GM12873 (cell line): Measurements from ENCODE around the gene MBNL1.

Experiments
- TF ChIP-seq, protein P1 (sequence below): IDR thresholded peaks from 2 replicates; pipeline ENCODE4 v1.5.1; 2012; ENCODE audit warnings: low read depth, mild to moderate bottlenecking, moderate library complexity, low read length, control low read depth; ENCODE audit not compliant: insufficient read depth; ENCODE audit errors: missing control alignments

MBNL1 gene

DNA sequence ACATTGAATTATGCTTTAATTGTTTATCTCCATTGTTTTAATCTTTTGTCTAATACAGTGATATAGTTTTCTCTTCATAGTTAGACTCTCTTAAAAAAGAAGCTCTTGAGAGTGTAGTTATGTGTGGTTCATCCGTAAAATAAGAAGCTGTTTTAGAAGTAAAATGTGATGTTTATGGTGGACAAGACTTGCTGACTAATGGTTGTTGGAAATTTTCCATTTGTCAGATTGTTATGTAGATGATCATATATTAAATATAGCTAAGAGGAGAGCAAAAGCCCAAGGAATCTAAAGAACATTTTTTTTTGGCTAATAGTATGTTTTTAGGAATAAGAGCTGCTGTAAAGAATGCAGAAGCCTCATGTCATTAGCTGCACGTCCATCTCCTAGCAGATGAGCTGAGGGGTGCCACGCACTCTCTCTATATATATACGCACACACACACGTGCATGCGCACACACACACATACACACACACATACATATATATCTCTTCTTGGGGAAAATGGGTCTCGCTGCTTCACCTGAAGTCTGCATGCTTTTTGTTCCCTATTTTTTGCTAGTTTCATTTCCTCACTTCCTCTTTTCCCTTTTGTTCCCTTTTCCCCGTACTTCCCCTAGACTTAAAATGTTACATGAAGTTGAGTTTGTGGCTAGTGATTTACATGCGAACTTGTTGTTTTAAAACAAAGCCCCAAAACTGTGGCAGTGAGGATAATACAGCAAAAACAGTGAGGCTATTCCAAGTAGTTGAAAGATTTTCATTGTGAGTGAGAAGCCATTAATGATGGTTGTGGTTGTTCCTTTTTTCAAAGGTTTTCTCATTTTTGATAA lies 107.8 kb downstream of the MBNL1 start:
- TF ChIP-seq, protein P1, sequence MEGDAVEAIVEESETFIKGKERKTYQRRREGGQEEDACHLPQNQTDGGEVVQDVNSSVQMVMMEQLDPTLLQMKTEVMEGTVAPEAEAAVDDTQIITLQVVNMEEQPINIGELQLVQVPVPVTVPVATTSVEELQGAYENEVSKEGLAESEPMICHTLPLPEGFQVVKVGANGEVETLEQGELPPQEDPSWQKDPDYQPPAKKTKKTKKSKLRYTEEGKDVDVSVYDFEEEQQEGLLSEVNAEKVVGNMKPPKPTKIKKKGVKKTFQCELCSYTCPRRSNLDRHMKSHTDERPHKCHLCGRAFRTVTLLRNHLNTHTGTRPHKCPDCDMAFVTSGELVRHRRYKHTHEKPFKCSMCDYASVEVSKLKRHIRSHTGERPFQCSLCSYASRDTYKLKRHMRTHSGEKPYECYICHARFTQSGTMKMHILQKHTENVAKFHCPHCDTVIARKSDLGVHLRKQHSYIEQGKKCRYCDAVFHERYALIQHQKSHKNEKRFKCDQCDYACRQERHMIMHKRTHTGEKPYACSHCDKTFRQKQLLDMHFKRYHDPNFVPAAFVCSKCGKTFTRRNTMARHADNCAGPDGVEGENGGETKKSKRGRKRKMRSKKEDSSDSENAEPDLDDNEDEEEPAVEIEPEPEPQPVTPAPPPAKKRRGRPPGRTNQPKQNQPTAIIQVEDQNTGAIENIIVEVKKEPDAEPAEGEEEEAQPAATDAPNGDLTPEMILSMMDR: no peak

DNA sequence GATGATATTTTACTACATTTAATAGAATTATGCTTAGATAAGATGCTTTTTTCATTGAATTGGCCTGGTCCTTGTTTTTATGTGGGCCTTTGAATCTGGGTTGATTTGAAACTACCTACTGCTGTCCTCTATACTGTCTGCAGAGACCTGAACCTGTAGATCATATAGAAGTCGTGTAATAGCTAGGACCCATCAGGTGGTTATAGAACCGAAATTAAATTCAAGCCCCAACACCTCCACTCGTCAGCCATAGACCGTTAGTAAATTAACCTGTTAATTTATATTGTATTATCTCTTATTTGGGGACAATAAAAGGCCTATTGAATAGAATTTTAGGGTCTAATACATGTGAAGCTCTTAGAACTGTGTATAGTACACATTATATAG lies 108.4 kb downstream of the MBNL1 start:
- TF ChIP-seq, protein P1: no peak

DNA sequence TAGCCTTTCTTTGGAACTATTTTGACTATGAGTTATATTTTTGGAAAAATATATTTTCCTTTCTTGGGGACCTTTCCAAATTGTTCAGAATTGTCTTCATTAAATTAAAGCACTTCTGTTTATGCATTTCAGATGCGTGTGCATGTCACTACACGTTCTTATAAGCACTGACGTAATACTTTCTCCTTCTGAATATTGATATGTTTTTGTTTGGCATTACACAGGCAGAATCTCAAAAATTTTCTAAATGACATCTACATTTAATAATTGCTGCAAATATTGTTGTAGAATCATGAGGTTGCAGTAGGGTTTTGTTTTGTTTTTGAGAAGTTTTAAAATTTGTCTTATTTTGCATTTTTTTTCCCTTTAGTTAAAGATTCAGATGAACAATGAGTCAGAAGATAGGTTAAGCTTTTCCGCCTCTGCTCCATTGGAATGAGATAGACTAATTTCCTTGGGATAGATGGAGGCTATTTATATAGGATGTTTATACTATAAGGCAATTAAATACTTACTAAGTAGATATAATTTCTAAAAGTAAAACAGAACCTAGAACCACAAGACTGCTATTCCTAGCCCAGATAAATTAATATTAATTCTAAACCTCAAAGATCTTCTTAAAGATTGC lies 110.8 kb downstream of the MBNL1 start:
- TF ChIP-seq, protein P1: no peak

DNA sequence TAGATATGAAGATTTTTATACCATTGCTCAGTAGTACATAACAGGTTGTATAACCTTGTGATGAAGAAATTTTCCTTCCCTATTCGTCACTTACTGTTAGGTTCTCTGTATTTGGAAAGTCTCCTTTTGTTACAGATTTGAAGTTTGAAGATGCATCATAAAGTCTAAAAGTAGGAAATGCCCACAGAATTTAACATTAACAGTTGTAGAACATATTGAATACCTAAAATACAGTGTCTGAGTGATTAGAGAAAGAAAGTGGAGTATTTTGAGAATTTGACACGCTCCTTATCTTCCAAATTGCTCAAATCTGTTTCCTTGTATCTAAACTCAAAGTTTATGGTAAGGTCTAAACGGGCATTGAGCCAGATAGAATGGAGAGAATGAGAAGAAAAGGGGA lies 111.3 kb downstream of the MBNL1 start:
- TF ChIP-seq, protein P1: no peak

DNA sequence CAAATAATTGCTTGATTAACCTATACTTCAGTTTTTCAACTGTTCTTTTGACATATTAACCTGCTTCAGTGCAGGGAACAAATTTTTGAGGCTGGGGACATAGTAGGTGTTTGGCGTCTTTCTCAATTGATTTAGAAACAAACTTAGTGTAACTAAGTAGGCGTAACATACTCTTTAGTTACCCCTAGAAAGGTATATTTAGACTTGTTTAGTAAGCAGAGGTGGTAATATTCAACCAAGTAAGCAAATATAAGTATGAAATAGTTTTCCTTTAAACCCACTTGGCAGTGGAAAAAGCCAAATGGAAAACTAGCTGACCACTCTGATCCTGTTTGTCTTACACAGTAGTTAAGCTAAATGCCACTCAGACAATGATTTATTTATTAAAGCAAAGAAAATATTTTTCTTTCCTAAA lies 113.2 kb downstream of the MBNL1 start:
- TF ChIP-seq, protein P1: no peak

DNA sequence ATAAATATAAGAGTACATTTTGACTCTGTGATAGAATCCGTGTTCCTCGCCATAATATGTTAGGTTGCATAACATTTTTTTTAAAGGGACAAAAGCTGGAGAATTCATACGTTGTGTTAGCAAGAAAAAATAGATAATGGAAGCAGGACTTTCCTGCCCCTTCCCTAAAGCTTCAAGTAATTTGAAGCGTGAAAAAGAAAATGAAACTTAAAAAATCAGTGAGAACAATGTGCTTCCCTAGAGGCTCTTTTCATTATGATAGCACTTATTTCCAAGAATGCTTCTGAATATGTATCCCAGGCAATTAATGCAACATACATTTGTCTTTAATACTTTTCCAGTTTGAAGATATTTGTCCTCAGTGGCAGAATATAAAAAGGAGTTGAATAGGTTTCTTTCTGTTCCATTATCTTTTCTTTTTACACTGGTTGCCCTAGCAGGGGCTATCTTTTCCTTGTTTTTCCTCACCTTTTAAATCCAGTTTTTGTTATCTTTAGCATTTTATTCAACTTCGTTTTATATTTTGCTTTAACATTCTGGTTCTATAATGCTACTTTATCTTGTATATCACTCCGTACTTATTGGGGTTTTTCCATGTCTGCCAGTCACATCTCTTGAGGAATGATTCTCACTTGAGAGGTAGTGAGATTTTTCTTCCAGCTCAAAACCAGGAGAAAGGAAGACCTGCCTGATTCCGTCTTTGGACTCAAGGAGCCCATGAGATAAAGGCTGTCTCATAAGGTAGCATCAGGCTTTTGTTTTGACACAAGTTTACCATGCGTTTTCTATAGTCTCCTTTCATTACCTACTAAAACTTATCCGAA lies 113.8 kb downstream of the MBNL1 start:
- TF ChIP-seq, protein P1: no peak

DNA sequence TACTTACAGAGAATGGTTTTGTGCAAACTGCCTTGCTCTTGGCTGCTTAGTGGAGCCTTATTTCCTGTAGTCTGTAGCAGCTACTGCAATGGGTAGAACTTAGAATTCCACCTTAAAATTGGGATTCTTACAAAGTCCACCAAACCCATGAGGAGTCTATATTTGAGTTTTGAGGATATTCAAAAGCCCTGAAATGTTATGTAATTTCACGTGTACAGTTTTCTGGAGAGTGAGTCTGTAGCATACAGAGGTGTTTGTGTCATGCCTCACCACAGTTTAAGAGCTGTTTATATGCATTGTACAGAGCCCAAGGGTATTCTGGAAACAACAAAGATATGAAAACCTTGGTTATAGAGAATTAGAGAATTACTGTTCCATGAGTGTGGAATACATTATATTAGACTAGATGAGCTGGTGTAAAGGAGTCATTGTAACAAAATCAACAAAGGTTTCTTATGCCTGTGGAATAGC lies 114.4 kb downstream of the MBNL1 start:
- TF ChIP-seq, protein P1: no peak
